Adrenal gland (tissue), 12 donors: ENCODE measurements around the gene BCAS4. TPM values are rescaled to one million over a fixed set of nuclear protein-coding genes. Genes with fewer than 3 reads are reported as not detected.

Source experiments
- DNase-seq, 7 donors: peaks; one replicate each; pipeline ENCODE4 v3.0.0-alpha.2; 2019 to 2020
- H3K27ac ChIP-seq, 5 donors: fragments of 200-600 bp; sonication (generic) in 4 of 5; 1 replicate in 3 of 5; 2 replicates in 2 of 5; pipeline versions ENCODE4 v1.5.1 to v1.8.0; 2016 to 2020; ENCODE audit warnings: mild to moderate bottlenecking in 1 of 5
- H3K27me3 ChIP-seq: fragments of 200-600 bp; 2 replicates; pipeline ENCODE4 v1.8.0; 2021
- H3K36me3 ChIP-seq, 2 donors: fragments of 200-600 bp; replicated peaks in 1 of 2; 1 replicate in 1 of 2; 2 replicates in 1 of 2; pipeline versions ENCODE4 v1.5.1 to v1.8.0; 2018 to 2022
- H3K4me1 ChIP-seq, 2 donors: fragments of 200-600 bp; replicated peaks in 1 of 2; 1 replicate in 1 of 2; 2 replicates in 1 of 2; pipeline versions ENCODE4 v1.5.1 to v1.8.0; 2018 to 2021
- H3K4me3 ChIP-seq, 4 donors: fragments of 200-600 bp; sonication (generic) in 3 of 4; one replicate each; pipeline ENCODE4 v1.5.1; 2016 to 2018
- H3K9me3 ChIP-seq, 3 donors: fragments of 200-600 bp; sonication (generic) in 1 of 3; replicated peaks in 1 of 3; 1 replicate in 2 of 3; 2 replicates in 1 of 3; pipeline versions ENCODE4 v1.5.1 to v1.8.0; 2016 to 2021
- CTCF ChIP-seq, 6 experiments: fragments of 450-650 bp in 4 of 6; fragments of 200-600 bp in 2 of 6; sonication (generic) in 1 of 6; IDR thresholded peaks; 1 replicate in 5 of 6; 2 replicates in 1 of 6; pipeline versions ENCODE4 v1.5.1 to v1.8.0; 2016 to 2021; ENCODE audit warnings: antibody characterized with exemption in 6 of 6, mild to moderate bottlenecking in 2 of 6, moderate library complexity in 1 of 6
- POLR2A ChIP-seq, 2 donors: fragments of 450-650 bp; IDR thresholded peaks; one replicate each; pipeline ENCODE4 v1.6.1; 2017; ENCODE audit warnings: antibody characterized with exemption in 2 of 2, mild to moderate bottlenecking in 2 of 2, moderate library complexity in 1 of 2
- WGBS, 4 donors: extraction: QIAGEN DNeasy Blood & Tissue Kit in 2 of 4; methylation state at CpG; one replicate each; pipeline versions ENCODE4 v1.1.5 to v1.1.7; 2013 to 2017; 5-methylcytosine and 5-hydroxymethylcytosine counted together
- intact Hi-C, 2 donors: fragments of 100-400 bp; cut with DNase I; formaldehyde crosslinking; loops; one replicate each; pipeline versions ENCODE4 v1.14.1 to v1.15.0; 2022 to 2023
- polyA plus RNA-seq, 3 donors: library from polyadenylated mRNA; stranded (reverse); fragments of 200-250 nt in 2 of 3; fragments of 350-450 nt in 1 of 3; fragmentation: Illumina TruSeq in 1 of 3; extraction: RNeasy Lipid Tissue Mini Kit (QIAGEN cat#74804) in 1 of 3; gene quantifications; one replicate each; pipeline ENCODE4 v1.2.3, GENCODE V29; 2013 to 2014
- total RNA-seq, 9 donors: library from RNA; depleted of rRNA in 4 of 9; stranded (reverse); fragments of >200 nt in 4 of 9; fragments of 120-200 nt in 1 of 9; fragmentation: NEBNext Ultra II Directional in 1 of 9; extraction: Animal tissue kit (Norgen Biotek cat#: 25700) in 1 of 9; gene quantifications; one replicate each; pipeline versions ENCODE4 v1.1.0 to v1.2.4, GENCODE V29; 2013 to 2023
- donor health status: healthy with polysubstance abuse.
- donor health status: Bipolar disorder and iron deficiency.
- donor health status: DM: yes; HTN: yes; CAD: no.
- donor health status: DM: no; HTN: no; CAD: no.
- donor health status: DM: no; HTN: no; CAD: no.
- donor health status: DM: yes; HTN: yes; CAD: no.

Gene BCAS4
- total and polyA plus RNA-seq, 12 donors: 0.66 to 5.1 (median 1.5) TPM

GRCh38 chr20:50815162-50815989 lies 20.5 kb downstream of the BCAS4 start:
- intact Hi-C loops: loop anchor here (5.0 to 10.0 kb wide), 2 partner anchors 112 to 119 kb away; partner anchors contain the start of gene ADNP (in 1 of the 2)
- Histone ChIP-seq H3K4me3 (no peak overlapping the region), H3K36me3 (no peaks in the 10 kb centered on the region), H3K4me1 (no peaks in the 10 kb centered on the region), H3K27me3 (no peaks in the 10 kb centered on the region), H3K27ac (no peak overlapping the region), H3K9me3 (no peaks in the 10 kb centered on the region)
- 63 to 73% (median 70%) methylated on average over 15 of the region's 15 CpGs for WGBS, 4 donors
- TF ChIP-seq CTCF (IDR thresholded peaks at IDR 0.05) (no peak), POLR2A (IDR thresholded peaks at IDR 0.05) (no peak)
- DNase-seq: no peak

DNA sequence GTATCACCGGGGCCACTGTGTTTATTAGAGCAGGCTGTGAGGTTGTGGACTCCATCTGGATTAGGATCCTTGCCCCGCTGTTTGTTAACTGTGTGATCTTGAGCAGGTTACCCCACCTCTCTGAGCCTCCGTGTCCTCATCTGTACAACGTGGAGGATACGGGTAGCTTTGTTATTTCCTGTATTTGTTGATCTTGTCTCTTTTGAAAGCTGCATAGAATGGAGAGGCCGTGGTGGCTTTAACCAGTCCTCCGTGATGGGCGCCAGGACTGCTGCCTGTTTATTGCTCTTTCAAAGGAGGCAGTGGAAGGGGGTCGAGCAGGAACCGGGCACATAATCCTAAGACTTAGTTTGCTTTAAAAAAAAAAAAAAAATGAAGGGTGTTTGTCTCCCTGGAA lies 22.9 kb downstream of the BCAS4 start:
- peak overlapping the region in 3 of 5 donors; percentile 41 to 78 (median 45) for H3K27ac ChIP-seq

DNA sequence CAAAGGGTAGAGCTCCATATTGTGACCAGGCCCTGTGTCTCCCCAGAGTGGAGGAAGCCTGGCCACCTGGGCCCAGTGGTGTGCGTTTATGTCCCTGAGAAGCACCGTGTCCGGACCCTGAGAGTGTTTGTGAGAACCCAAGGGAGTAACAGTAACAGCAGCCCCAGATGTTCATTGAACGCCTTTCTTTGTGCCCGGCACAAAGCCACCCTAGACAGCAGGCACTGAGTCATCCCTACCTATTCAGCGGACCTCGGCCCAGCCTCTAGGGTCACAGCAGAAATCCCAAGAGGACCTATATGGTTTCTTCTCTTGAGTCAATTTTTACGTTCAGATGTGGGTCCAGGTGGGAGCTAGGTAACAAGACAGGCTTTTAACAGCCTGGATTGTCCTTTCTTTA lies 24.5 kb downstream of the BCAS4 start:
- H3K27ac ChIP-seq: no peak overlapping the region
- H3K4me3 ChIP-seq: no peak overlapping the region
- no peaks in the 10 kb centered on the region for H3K27me3 ChIP-seq
- H3K4me1 ChIP-seq: peaks cover 5% of the 10 kb centered on the region in 2 donors
- H3K9me3 ChIP-seq: no peaks in the 10 kb centered on the region
- WGBS, 4 donors: 82 to 98% (median 97%) methylated on average over 8 of the region's 8 CpGs
- H3K36me3 ChIP-seq: no peaks in the 10 kb centered on the region
- no peak for TF ChIP-seq CTCF (IDR thresholded peaks at IDR 0.05)
- no peak for TF ChIP-seq POLR2A (IDR thresholded peaks at IDR 0.05)
- intact Hi-C loops: loop anchor here (5.0 to 10.0 kb wide), 2 partner anchors 108 to 115 kb away; partner anchors contain the start of gene ADNP (in 1 of the 2)
- no peak for DNase-seq

More for the DNA sequence above, 22.9 kb downstream of the BCAS4 start:
- no peak overlapping the region for H3K4me3 ChIP-seq
- 85 to 92% (median 89%) methylated on average over 10 of the region's 10 CpGs for WGBS, 4 donors
- no peaks in the 10 kb centered on the region for H3K4me1 ChIP-seq
- TF ChIP-seq CTCF (IDR thresholded peaks at IDR 0.05): no peak
- TF ChIP-seq POLR2A (IDR thresholded peaks at IDR 0.05): no peak
- no peaks in the 10 kb centered on the region for H3K36me3 ChIP-seq
- no peak for DNase-seq
- intact Hi-C loops: loop anchor here (5.0 to 10.0 kb wide), 2 partner anchors 110 to 117 kb away; partner anchors contain the start of gene ADNP (in 1 of the 2)
- H3K9me3 ChIP-seq: no peaks in the 10 kb centered on the region
- H3K27me3 ChIP-seq: no peaks in the 10 kb centered on the region

DNA sequence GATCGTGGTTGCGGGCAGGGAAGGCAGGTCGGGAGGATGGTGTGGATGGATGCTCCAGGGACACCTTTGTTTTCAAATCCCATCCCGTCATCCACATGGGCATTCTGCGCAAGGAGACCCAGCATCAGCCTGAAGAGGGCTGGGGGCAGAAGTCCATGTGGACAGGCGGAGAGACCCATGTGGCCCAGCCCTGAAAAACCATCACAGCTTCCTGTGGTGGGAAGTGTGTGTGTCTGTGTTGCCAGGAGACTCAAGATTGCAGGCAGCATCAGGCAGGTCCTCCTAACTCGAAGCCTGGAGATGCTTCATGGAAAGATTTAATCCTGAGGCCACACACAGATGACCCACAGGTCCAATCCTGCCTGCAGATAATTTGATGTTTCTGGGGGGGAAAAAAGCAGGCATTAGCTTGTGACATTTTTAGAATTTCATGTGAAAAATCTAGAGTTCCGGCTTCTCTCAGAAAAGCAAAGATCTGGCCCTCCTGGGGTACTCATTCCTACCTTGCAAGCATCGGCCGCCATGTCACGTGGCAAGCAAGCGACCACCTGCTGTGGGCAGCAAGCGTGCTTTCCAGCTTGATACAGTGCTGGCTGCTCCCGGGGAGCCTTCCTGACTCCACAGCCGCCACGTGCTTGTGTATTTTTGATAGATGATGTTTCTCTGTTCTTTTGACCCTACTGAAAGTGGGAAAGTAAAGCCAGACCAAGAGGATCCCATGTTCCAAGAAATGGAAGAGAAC lies 25.8 kb downstream of the BCAS4 start:
- Histone ChIP-seq H3K4me1 (peaks cover 12 to 18% of the 10 kb centered on the region in 2 donors), H3K27me3 (no peaks in the 10 kb centered on the region), H3K9me3 (no peaks in the 10 kb centered on the region), H3K4me3 (no peak overlapping the region), H3K27ac (no peak overlapping the region), H3K36me3 (no peaks in the 10 kb centered on the region)
- 90 to 93% (median 92%) methylated on average over 14 to 16 of the region's 16 CpGs for WGBS, 4 donors
- TF ChIP-seq CTCF (IDR thresholded peaks at IDR 0.05): no peak
- intact Hi-C loops: no loop called here
- DNase-seq: no peak
